B cell (primary cell): ENCODE data around the gene GNB3.

Experiments used
- CTCF ChIP-seq: fragments of 200-600 bp; IDR thresholded peaks from one replicate; pipeline ENCODE4 v1.8.0; 2022; ENCODE audit warnings: antibody characterized with exemption, mild to moderate bottlenecking
- EZH2 ChIP-seq: IDR thresholded peaks from 2 replicates; pipeline ENCODE4 v1.6.1; 2012; ENCODE audit warnings: borderline replicate concordance, low read depth, mild to moderate bottlenecking, moderate library complexity, low read length; ENCODE audit not compliant: insufficient read depth, poor library complexity, severe bottlenecking

- no peak for TF ChIP-seq CTCF
- TF ChIP-seq EZH2 = no peak
These were observed 22.1 kb upstream of the GNB3 start for GRCh38 chr12:6818645-6819044.
